Neuronal stem cell (in vitro differentiated cells): ENCODE measurements around the gene KRI1.
A peak's percentile ranks its signal among the peaks of the same experiment; 100 is the strongest.

Source experiments
- DNase-seq: peaks from one replicate; pipeline ENCODE4 v3.0.0-alpha.2; 2013; ENCODE audit warnings: low spot score
- H2AFZ ChIP-seq: one replicate; pipeline ENCODE4 v1.6.1; 2013; ENCODE audit warnings: mild to moderate bottlenecking, low read length, inconsistent platforms
- H2AK5ac ChIP-seq: 2 replicates; pipeline ENCODE4 v1.6.1; 2013; ENCODE audit warnings: low read depth, mild to moderate bottlenecking, inconsistent platforms, low read length, moderate library complexity, mixed read lengths
- H2BK120ac ChIP-seq: 2 replicates; pipeline ENCODE4 v1.6.1; 2013; ENCODE audit warnings: low read depth, mild to moderate bottlenecking, inconsistent platforms, low read length, moderate library complexity, mixed read lengths
- H2BK12ac ChIP-seq: one replicate; pipeline ENCODE4 v1.6.1; 2013; ENCODE audit warnings: low read length, inconsistent platforms
- H2BK15ac ChIP-seq: 2 replicates; pipeline ENCODE4 v1.6.1; 2013; ENCODE audit warnings: mild to moderate bottlenecking, low read length, inconsistent platforms, mixed read lengths
- H2BK5ac ChIP-seq: one replicate; pipeline ENCODE4 v1.6.1; 2013; ENCODE audit warnings: inconsistent platforms, mild to moderate bottlenecking, low read length, moderate library complexity
- H3K14ac ChIP-seq: one replicate; pipeline ENCODE4 v1.6.1; 2013; ENCODE audit warnings: low read length, inconsistent platforms
- H3K18ac ChIP-seq: 2 replicates; pipeline ENCODE4 v1.6.1; 2013; ENCODE audit warnings: low read length, inconsistent platforms
- H3K23ac ChIP-seq: 2 replicates; pipeline ENCODE4 v1.6.1; 2013; ENCODE audit warnings: low read depth, mild to moderate bottlenecking, mixed read lengths, low read length, inconsistent platforms; ENCODE audit not compliant: poor library complexity
- H3K27ac ChIP-seq: replicated peaks from 3 replicates; pipeline ENCODE4 v1.5.1; 2013; ENCODE audit warnings: low read length, inconsistent platforms
- H3K27me3 ChIP-seq, 3 experiments: 2 replicates each; pipeline ENCODE4 v1.6.1; 2013; ENCODE audit warnings: low read length in 3 of 3, mild to moderate bottlenecking in 2 of 3, inconsistent platforms in 1 of 3, low read depth in 1 of 3, mixed read lengths in 1 of 3, moderate library complexity in 1 of 3; ENCODE audit not compliant: control insufficient read depth in 3 of 3, insufficient read depth in 3 of 3
- H3K36me3 ChIP-seq, 2 donors: replicated peaks in 1 of 2; 2 replicates each; pipeline ENCODE4 v1.6.1; 2013; ENCODE audit warnings: low read length in 2 of 2; ENCODE audit not compliant: control insufficient read depth in 2 of 2, insufficient read depth in 2 of 2
- H3K4ac ChIP-seq: 2 replicates; pipeline ENCODE4 v1.6.1; 2013; ENCODE audit warnings: inconsistent platforms, mild to moderate bottlenecking, low read length, moderate library complexity
- H3K4me1 ChIP-seq, 2 donors: 1 replicate in 1 of 2; 2 replicates in 1 of 2; pipeline ENCODE4 v1.6.1; 2013; ENCODE audit warnings: low read length in 2 of 2, low read depth in 1 of 2; ENCODE audit not compliant: control insufficient read depth in 2 of 2, insufficient read depth in 1 of 2
- H3K4me2 ChIP-seq: one replicate; pipeline ENCODE4 v1.6.1; 2013; ENCODE audit warnings: mild to moderate bottlenecking, low read length, inconsistent platforms; ENCODE audit not compliant: insufficient read depth, poor library complexity, severe bottlenecking
- H3K4me3 ChIP-seq, 2 donors: 2 replicates each; pipeline ENCODE4 v1.5.1; 2013; ENCODE audit warnings: low read length in 2 of 2, mild to moderate bottlenecking in 2 of 2, inconsistent platforms in 1 of 2, moderate library complexity in 1 of 2
- H3K79me1 ChIP-seq: one replicate; pipeline ENCODE4 v1.6.1; 2013; ENCODE audit warnings: low read depth, mild to moderate bottlenecking, inconsistent platforms, low read length, moderate library complexity
- H3K9ac ChIP-seq: one replicate; pipeline ENCODE4 v1.6.1; 2013; ENCODE audit warnings: mild to moderate bottlenecking, low read depth, low read length, inconsistent platforms; ENCODE audit not compliant: poor library complexity
- H3K9me3 ChIP-seq, 2 donors: replicated peaks in 1 of 2; 2 replicates each; pipeline versions ENCODE3 to v1.6.1; 2013; ENCODE audit warnings: low read length in 2 of 2, mild to moderate bottlenecking in 2 of 2, inconsistent platforms in 1 of 2, low read depth in 1 of 2, mixed read lengths in 1 of 2, moderate library complexity in 1 of 2; ENCODE audit not compliant: control insufficient read depth in 2 of 2, insufficient read depth in 1 of 2
- H4K8ac ChIP-seq: one replicate; pipeline ENCODE4 v1.6.1; 2013; ENCODE audit warnings: low read depth, mild to moderate bottlenecking, inconsistent platforms, low read length, moderate library complexity
- H4K91ac ChIP-seq: one replicate; pipeline ENCODE4 v1.6.1; 2013; ENCODE audit warnings: low read length, low read depth, mild to moderate bottlenecking, inconsistent platforms; ENCODE audit not compliant: poor library complexity
- WGBS, 2 donors: extraction: QIAGEN DNeasy Blood & Tissue Kit; methylation state at CpG; one replicate each; pipeline ENCODE4 v1.1.7; 2013; ENCODE audit warnings: missing lambda C conversion rate in 2 of 2, mixed read lengths in 1 of 2; ENCODE audit not compliant: insufficient read length in 2 of 2, insufficient replicate concordance in 1 of 2; ENCODE audit errors: extremely low coverage in 2 of 2; 5-methylcytosine and 5-hydroxymethylcytosine counted together

The KRI1 gene

DNA sequence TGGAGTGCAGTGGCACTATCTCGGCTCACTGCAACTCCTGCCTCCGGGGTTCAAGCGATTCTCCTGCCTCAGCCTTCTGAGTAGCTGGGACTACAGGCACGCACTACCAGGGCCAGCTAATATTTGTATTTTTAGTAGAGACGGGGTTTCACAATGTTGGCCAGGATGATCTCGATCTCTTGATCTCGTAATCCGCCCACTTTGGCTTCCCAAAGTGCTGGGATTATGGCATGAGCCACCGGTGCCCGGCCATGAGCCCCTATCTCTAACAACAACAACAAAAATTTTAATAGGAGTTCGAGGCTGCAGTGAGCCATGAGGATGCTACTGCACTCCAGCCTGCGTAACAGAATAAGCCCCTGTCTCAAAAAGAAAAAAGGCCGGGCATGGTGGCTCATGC, 16.3 kb upstream of the KRI1 start:
- Histone ChIP-seq H3K27ac (no peak overlapping the region), H2AFZ (no peak overlapping the region), H3K9ac (no peak overlapping the region), H4K91ac (no peak overlapping the region), H2AK5ac (no peak overlapping the region), H2BK5ac (no peak overlapping the region), H3K14ac (no peak overlapping the region), H3K4me2 (no peak overlapping the region), H3K23ac (no peak overlapping the region), H3K9me3 (peaks cover 0 to 2% of the 10 kb centered on the region in 2 donors), H3K4me1 (peaks cover 1 to 3% of the 10 kb centered on the region in 2 donors), H3K4me3 (no peak overlapping the region), H2BK15ac (no peak overlapping the region), H3K4ac (no peak overlapping the region), H3K18ac (no peak overlapping the region), H3K27me3 (peaks cover 6 to 13% (median 9%) of the 10 kb centered on the region in 3 experiments), H4K8ac (no peak overlapping the region), H3K79me1 (peaks cover under 1% of the 10 kb centered on the region), H2BK12ac (no peak overlapping the region), H3K36me3 (no peaks in the 10 kb centered on the region), H2BK120ac (no peak overlapping the region)
- DNase-seq, result no peak
- WGBS, 2 donors, result no CpG with 5 or more reads among the region's 13 CpGs

DNA sequence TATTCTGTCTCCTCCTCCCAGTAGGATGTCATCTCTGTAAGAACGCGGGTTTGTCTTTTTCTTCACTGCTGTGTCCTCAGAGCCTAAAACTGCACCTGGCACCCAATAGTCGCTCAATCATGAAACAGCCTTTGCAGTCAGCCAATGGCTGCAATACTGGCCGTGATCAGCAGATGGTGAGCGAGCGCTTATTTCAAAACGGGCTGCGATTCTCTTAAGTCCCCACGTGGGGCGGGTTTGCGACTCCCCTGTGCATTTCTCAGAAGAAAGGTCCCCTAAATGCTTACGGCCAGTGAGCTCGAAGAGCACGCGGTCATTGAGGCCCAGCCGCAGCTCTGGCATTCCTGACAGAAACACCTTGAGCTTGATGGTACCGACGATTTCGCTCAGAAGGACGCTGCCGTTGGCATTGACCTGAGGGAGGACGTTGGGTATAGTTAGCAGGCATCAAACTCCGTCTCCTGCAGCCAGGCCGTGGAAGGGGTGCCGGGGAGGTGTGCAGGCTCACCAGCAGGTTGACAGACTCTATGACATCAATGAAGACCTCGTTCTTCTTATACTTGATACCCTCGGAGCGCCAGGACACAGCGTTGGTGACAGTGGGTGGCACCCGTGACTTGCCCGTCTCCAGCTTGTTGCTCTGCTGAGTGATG, 15.3 kb upstream of the KRI1 start:
- Histone ChIP-seq H3K79me1 (no peaks in the 10 kb centered on the region), H4K91ac (no peak overlapping the region), H3K9me3 (no peaks in the 10 kb centered on the region), H3K4me3 (no peak overlapping the region), H3K18ac (no peak overlapping the region), H2BK120ac (no peak overlapping the region), H3K4ac (no peak overlapping the region), H2AK5ac (no peak overlapping the region), H2BK12ac (no peak overlapping the region), H2BK15ac (no peak overlapping the region), H2BK5ac (no peak overlapping the region), H3K27ac (no peak overlapping the region), H3K9ac (no peak overlapping the region), H3K23ac (peak overlapping the region; percentile 3), H2AFZ (peak overlapping the region; percentile 81), H3K27me3 (peaks cover 0 to 4% (median 2%) of the 10 kb centered on the region in 3 experiments), H3K4me1 (peaks cover 1 to 3% of the 10 kb centered on the region in 2 donors), H3K4me2 (no peak overlapping the region), H3K36me3 (no peaks in the 10 kb centered on the region), H4K8ac (no peak overlapping the region), H3K14ac (no peak overlapping the region)
- no CpG with 5 or more reads among the region's 31 CpGs for WGBS, 2 donors
- peak; percentile 89 for DNase-seq

DNA sequence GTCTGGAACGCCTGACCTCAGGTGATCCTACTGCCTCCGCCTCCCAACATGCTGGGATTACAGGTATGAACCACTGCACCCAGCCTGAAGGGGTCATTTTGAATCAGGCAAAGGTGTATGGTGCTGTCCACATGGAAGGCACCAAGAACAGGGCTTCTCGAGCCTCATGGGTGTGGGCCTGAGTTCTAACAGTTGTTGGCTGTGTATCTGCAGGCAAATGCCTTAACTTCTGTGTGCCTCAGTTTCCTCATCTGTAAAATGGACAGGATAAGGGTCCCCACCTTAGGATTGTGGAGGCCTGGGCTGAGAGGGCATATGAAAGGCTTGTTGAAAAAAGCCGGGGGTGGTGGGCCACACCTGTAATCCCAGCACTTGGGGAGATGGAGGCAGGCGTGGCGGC, 12.1 kb upstream of the KRI1 start:
- H3K27ac ChIP-seq, result no peak overlapping the region
- H3K18ac ChIP-seq, result no peak overlapping the region
- no peak overlapping the region for H2AFZ ChIP-seq
- H3K27me3 ChIP-seq, result peaks cover 0 to 2% (median 0%) of the 10 kb centered on the region in 3 experiments
- DNase-seq, result no peak
- no peak overlapping the region for H3K4ac ChIP-seq
- WGBS, 2 donors, result no CpG with 5 or more reads among the region's 6 CpGs
- no peak overlapping the region for H3K14ac ChIP-seq
- H3K4me1 ChIP-seq, result peaks cover 1 to 3% of the 10 kb centered on the region in 2 donors
- H3K4me2 ChIP-seq, result no peak overlapping the region
- H2BK5ac ChIP-seq, result no peak overlapping the region
- H2AK5ac ChIP-seq, result no peak overlapping the region
- H4K91ac ChIP-seq, result no peak overlapping the region
- H3K9ac ChIP-seq, result no peak overlapping the region
- H2BK15ac ChIP-seq, result no peak overlapping the region
- H3K4me3 ChIP-seq, result no peak overlapping the region
- H3K23ac ChIP-seq, result no peak overlapping the region
- H3K36me3 ChIP-seq, result no peaks in the 10 kb centered on the region
- H4K8ac ChIP-seq, result no peak overlapping the region
- H2BK12ac ChIP-seq, result no peak overlapping the region
- no peaks in the 10 kb centered on the region for H3K9me3 ChIP-seq
- H3K79me1 ChIP-seq, result no peaks in the 10 kb centered on the region
- no peak overlapping the region for H2BK120ac ChIP-seq

DNA sequence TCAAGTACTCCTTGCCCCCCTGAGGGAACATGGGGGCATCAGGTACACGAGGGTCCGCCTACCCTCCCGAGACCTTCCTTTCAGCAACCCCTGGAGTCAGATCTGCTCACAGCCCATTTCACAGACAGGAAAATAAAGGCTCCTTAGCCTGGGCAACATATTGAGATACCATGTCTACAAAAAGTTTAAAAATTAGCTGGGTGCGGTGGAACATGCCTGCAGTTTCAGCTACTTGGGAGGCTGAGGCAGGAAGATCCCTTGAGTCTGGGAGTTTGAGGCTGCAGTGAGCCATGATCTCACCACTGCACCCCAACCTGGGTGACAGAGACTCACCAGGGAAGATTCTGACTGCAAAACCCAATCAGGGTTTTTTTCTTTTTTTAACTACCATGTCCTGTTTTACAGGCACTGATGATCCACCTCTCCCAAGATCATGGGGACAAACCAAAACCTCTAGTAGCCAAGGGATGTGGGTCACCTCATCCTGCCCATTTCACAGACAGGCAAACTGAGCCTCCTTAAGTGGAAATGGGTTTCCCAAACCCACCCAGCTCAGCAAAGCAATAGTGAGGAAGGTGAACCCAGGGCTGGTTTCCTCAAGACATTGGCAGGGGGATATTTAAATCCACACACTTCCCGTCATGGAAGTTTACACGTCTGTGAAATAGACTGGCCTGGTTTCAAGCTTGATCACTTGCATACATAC, 9.4 kb upstream of the KRI1 start:
- no peaks in the 10 kb centered on the region for H3K9me3 ChIP-seq
- DNase-seq, result no peak
- WGBS, 2 donors, result no CpG with 5 or more reads among the region's 6 CpGs

More for the DNA sequence above, 9.4 kb upstream of the KRI1 start:
- Histone ChIP-seq H2AFZ (no peak overlapping the region), H3K18ac (no peak overlapping the region), H3K4me3 (no peak overlapping the region), H3K14ac (no peak overlapping the region), H2BK12ac (no peak overlapping the region), H2AK5ac (no peak overlapping the region), H3K36me3 (no peaks in the 10 kb centered on the region), H3K4ac (no peak overlapping the region), H3K27me3 (no peaks in the 10 kb centered on the region), H3K27ac (no peak overlapping the region), H3K4me1 (peaks cover 0 to 2% of the 10 kb centered on the region in 2 donors), H4K91ac (no peak overlapping the region), H3K79me1 (no peaks in the 10 kb centered on the region), H3K23ac (peak overlapping the region; percentile 23), H3K4me2 (no peak overlapping the region), H2BK5ac (no peak overlapping the region), H2BK15ac (peak overlapping the region; percentile 62), H4K8ac (no peak overlapping the region), H2BK120ac (no peak overlapping the region), H3K9ac (no peak overlapping the region)
